BLaER1 treated with 17β-estradiol and CSF1 and Interleukin-3, amounts not matched to agents 10 nM and 100 nM (cell line): Measurements from ENCODE around the gene FNDC3B.

Experiments
- H3K27ac ChIP-seq, 11 experiments: shearing (Covaris generic); formaldehyde crosslinking; 2 replicates each; pipeline ENCODE4 v1.8.1; 2022
- H3K27me3 ChIP-seq, 11 experiments: shearing (Covaris generic); formaldehyde crosslinking; 2 replicates each; pipeline ENCODE4 v1.8.1; 2022
- H3K36me3 ChIP-seq, 11 experiments: shearing (Covaris generic); formaldehyde crosslinking; 2 replicates each; pipeline ENCODE4 v1.8.1; 2022
- H3K4me1 ChIP-seq, 10 experiments: shearing (Covaris generic); formaldehyde crosslinking; 2 replicates each; pipeline ENCODE4 v1.8.1; 2022
- H3K4me2 ChIP-seq, 11 experiments: shearing (Covaris generic); formaldehyde crosslinking; 2 replicates each; pipeline ENCODE4 v1.8.1; 2022
- H3K4me3 ChIP-seq, 10 experiments: shearing (Covaris generic); formaldehyde crosslinking; 2 replicates each; pipeline ENCODE4 v1.8.1; 2022
- H3K9ac ChIP-seq, 11 experiments: shearing (Covaris generic); formaldehyde crosslinking; 2 replicates each; pipeline ENCODE4 v1.8.1; 2022
- H3K9me3 ChIP-seq, 11 experiments: shearing (Covaris generic); formaldehyde crosslinking; replicated peaks in 1 of 11; 2 replicates each; pipeline ENCODE4 v1.8.1; 2022
- H4K20me1 ChIP-seq, 11 experiments: shearing (Covaris generic); formaldehyde crosslinking; 2 replicates each; pipeline ENCODE4 v1.8.1; 2022
- Cebpa-rat ChIP-seq, 11 experiments: shearing (Covaris generic); IDR thresholded peaks; 2 replicates each; pipeline ENCODE4 v1.8.1; 2022

FNDC3B gene

DNA sequence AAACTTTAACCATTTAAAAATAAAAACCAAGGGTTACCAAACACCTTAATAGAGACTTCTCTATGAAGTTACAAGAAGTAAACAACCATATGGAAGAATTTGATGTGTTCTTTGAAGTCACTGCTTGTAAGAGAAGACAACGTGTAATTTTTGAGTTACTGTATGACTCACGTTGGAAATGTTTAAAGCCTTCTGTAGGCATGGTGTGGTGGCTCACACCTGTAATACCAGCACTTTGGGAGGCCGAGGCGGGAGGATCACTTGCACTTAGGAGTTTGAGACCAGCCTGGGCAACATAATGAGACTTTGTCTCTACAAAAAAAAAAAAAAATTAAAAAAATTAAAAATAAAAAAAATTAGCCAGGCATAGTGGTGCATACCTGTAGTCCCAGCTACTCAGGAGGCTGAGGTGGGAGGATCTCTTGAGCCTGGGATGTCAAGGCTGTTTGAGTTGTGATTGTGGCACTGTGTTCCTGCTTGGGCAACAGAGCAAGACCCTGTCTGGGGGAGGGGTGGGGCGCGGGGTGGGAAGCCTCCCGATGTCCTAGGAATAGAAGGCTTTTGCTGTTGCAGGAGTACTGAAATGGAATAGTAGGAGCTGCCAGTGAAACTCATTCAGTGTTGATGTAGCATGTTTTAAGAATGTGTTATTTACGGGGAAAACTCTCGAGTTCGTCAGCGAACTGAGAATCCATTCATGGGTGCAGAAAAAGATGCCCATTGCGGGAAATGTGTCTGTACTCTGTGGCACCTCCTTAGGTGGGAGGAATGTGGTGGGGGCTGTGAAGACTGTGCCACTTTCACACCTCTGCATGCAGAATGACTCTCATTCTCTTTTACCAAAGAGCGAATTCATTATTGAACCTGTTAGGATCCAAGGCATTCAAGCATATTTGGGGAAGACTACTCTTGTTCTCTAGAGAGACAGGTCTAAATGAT lies 134.2 kb downstream of the FNDC3B start:
- no peak overlapping the region for H3K9ac ChIP-seq
- peaks cover 0 to 7% (median 0%) of the 10 kb centered on the region in 11 experiments; a peak in 2 of 22 replicates for H3K9me3 ChIP-seq
- peaks cover 0 to 78% (median 25%) of the 10 kb centered on the region in 10 experiments; a peak in 14 of 20 replicates for H3K4me1 ChIP-seq
- peaks cover 0 to 56% (median 17%) of the 10 kb centered on the region in 11 experiments; a peak in 16 of 22 replicates for H4K20me1 ChIP-seq
- no peak for TF ChIP-seq Cebpa-rat (IDR thresholded peaks at IDR 0.05)
- H3K27me3 ChIP-seq = no peaks in the 10 kb centered on the region
- H3K27ac ChIP-seq = no peak overlapping the region
- H3K4me3 ChIP-seq = no peak overlapping the region
- peaks cover 4 to 46% (median 21%) of the 10 kb centered on the region in 11 experiments; a peak in 17 of 22 replicates for H3K36me3 ChIP-seq
- peak overlapping the region in 2 of 11 experiments; percentile 22 to 71; a peak in 5 of 22 replicates for H3K4me2 ChIP-seq

DNA sequence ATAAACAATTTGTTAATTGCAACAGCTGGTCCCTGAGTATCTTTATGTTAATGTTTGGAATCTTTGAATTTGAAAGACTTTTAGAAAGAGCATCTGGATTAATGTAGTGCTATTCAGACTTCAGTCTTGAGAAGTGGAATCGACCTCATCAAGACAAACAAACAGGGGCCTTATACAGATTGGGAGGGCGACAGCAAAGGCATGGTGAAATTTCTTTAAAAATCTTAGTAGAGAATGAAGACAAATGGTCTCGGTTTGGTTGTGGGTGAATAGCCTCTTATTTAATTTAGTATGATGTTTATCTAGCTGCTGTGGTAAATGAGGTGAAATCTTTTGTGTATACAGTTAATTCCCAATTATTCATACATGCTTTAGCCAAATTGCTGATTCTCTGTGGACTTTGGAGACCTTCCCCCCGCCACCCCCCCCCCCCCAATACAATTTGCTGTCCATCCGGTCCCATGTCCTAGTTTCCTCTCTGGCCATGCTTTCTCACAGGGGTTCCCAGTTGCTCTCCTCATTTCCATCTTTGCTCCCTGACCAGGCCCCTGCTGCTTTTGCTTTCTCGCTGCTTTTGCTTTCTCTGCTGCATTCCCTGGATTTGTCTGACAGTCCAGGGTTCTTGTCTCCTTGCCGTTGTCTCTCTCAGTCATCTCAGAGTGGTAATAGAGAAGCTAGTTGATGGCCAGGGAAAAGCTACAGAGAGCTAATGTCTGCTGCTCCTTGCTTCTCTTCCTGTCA lies 135.3 kb downstream of the FNDC3B start:
- H3K27me3 ChIP-seq = no peaks in the 10 kb centered on the region
- no peak overlapping the region for H3K4me3 ChIP-seq
- H3K9me3 ChIP-seq = peaks cover 0 to 7% (median 0%) of the 10 kb centered on the region in 11 experiments; a peak in 2 of 22 replicates
- H3K4me2 ChIP-seq = peak overlapping the region in 4 of 11 experiments; percentile 45 to 78 (median 68); a peak in 5 of 22 replicates
- H3K4me1 ChIP-seq = peaks cover 0 to 78% (median 15%) of the 10 kb centered on the region in 10 experiments; a peak in 13 of 20 replicates
- TF ChIP-seq Cebpa-rat (IDR thresholded peaks at IDR 0.05) = no peak
- H3K36me3 ChIP-seq = peaks cover 4 to 41% (median 12%) of the 10 kb centered on the region in 11 experiments; a peak in 15 of 22 replicates
- H4K20me1 ChIP-seq = peaks cover 0 to 47% (median 8%) of the 10 kb centered on the region in 11 experiments; a peak in 10 of 22 replicates
- no peak overlapping the region for H3K27ac ChIP-seq
- no peak overlapping the region for H3K9ac ChIP-seq

DNA sequence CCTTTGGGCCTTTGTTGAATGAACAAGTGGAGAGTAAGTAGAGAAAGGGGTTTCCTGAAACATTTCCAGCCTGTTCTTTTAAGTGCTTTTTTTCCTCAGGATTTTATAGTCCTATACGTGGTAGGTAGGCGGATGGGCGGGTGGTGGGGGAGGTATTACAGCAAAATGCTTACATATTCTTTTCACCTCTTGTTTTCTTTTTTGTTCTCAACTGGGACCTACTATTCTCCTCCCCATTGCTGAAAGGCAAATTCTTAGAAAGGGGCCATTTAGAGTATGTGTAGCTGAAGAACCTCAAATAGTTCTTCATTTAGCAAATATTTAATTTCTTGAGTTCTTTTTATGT lies 135.8 kb downstream of the FNDC3B start:
- TF ChIP-seq Cebpa-rat (IDR thresholded peaks at IDR 0.05) = no peak
- peaks cover 0 to 46% (median 3%) of the 10 kb centered on the region in 11 experiments; a peak in 10 of 22 replicates for H4K20me1 ChIP-seq
- H3K27me3 ChIP-seq = no peaks in the 10 kb centered on the region
- peaks cover 0 to 7% (median 0%) of the 10 kb centered on the region in 11 experiments; a peak in 2 of 22 replicates for H3K9me3 ChIP-seq
- H3K36me3 ChIP-seq = peaks cover under 1 to 38% (median 10%) of the 10 kb centered on the region in 11 experiments; a peak in 14 of 22 replicates
- no peak overlapping the region for H3K9ac ChIP-seq
- peak overlapping the region in 4 of 11 experiments; percentile 45 to 78 (median 68); a peak in 6 of 22 replicates for H3K4me2 ChIP-seq
- H3K4me1 ChIP-seq = peaks cover 0 to 78% (median 15%) of the 10 kb centered on the region in 10 experiments; a peak in 13 of 20 replicates
- no peak overlapping the region; a peak in 1 of 22 replicates for H3K27ac ChIP-seq
- H3K4me3 ChIP-seq = no peak overlapping the region

DNA sequence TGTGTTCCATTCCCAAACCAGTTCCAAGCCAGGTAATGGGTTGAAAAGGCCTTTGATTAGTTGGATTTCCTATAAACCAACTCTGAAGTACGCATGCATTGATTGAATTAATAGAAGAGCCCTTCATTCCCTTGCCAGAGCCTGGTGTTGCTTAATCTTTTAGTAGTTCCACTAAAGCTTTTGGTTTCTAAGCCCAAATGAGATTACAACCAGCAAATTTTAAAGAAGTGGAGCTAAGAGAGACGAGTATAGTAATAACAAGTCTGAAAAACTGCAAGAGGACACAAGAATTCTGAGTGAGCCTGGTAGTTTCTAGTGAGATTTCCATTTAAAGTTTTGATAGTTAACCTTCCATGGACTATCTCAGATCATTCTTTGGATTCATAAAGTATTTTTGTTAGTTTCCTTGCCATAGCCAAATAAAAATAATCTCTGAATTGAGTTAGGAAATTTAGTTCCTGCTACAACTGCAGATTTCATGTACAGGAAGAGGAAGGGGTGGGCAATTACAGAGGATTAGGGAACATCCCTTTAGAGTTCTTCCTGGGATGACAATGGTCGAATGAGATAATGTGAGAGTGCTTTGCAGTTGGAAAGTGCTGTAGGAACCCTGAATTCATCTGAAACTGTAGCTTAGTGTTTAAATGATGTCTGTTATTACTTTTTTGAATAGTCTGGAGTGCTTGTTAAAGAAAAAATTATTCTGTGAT lies 136.8 kb downstream of the FNDC3B start:
- Histone ChIP-seq H3K4me1 (peaks cover 0 to 85% (median 18%) of the 10 kb centered on the region in 10 experiments; a peak in 14 of 20 replicates), H3K4me2 (peak overlapping the region in 6 of 11 experiments; percentile 45 to 78 (median 62); a peak in 12 of 22 replicates), H3K27me3 (no peaks in the 10 kb centered on the region), H3K9me3 (peaks cover 0 to 7% (median 0%) of the 10 kb centered on the region in 11 experiments; a peak in 2 of 22 replicates), H3K4me3 (no peak overlapping the region), H4K20me1 (peaks cover 0 to 47% (median 0%) of the 10 kb centered on the region in 11 experiments; a peak in 8 of 22 replicates), H3K9ac (no peak overlapping the region), H3K27ac (peak overlapping the region in 5 of 11 experiments; percentile 10 to 47 (median 31); a peak in 7 of 22 replicates), H3K36me3 (peaks cover 0 to 28% (median 8%) of the 10 kb centered on the region in 11 experiments; a peak in 13 of 22 replicates)
- no peak for TF ChIP-seq Cebpa-rat (IDR thresholded peaks at IDR 0.05)

DNA sequence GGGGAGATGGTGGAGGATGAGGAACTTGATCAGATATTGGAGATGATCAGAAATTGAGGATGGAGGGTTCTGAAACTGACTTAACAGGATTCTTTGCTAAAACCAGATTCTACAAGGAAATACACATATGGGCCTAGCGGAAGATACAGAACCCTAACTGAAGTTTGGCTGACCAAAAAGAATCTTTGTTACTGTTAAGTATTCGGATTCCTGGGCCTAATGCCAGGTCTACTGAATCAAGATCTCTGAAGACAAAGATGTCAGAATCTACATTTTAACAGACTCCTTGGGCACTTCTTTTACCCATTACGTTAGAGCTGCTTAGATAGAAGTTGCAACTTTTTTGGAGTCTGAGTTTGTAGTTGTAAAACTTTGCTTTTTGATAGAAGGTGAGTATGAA lies 137.7 kb downstream of the FNDC3B start:
- no peak for TF ChIP-seq Cebpa-rat (IDR thresholded peaks at IDR 0.05)
- Histone ChIP-seq H3K4me2 (peak overlapping the region in 5 of 11 experiments; percentile 45 to 78 (median 64); a peak in 9 of 22 replicates), H3K27ac (no peak overlapping the region), H3K9ac (no peak overlapping the region), H4K20me1 (peaks cover 0 to 53% (median 8%) of the 10 kb centered on the region in 11 experiments; a peak in 12 of 22 replicates), H3K9me3 (peaks cover 0 to 7% (median 0%) of the 10 kb centered on the region in 11 experiments; a peak in 2 of 22 replicates), H3K4me3 (no peak overlapping the region), H3K27me3 (no peaks in the 10 kb centered on the region), H3K36me3 (peaks cover 0 to 20% (median 8%) of the 10 kb centered on the region in 11 experiments; a peak in 11 of 22 replicates), H3K4me1 (peaks cover 0 to 88% (median 26%) of the 10 kb centered on the region in 10 experiments; a peak in 16 of 20 replicates)

DNA sequence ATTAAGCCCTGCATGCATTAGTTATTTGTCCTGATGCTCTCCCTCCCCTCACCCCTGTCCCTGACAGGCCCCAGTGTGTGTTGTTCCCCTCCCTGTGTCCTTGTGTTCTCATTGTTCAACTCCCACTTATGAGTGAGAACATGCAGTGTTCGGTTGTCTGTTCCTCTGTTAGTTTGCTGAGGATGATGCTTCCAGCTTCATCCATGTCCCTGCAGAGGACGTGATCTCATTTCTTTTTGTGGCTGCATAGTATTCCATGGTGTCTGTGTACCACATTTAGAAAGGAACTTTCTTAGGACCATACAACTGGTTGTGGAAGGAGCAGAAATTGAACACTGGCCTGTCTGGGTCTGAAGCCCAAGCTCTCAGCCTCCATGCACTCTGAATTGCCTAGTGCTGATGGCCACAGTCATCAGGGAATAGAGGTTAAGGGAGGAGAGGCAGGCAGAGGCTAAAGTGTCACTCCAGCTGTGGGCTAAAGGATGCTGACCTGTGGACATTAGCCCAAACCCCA lies 138.5 kb downstream of the FNDC3B start:
- no peak overlapping the region for H3K4me2 ChIP-seq

DNA sequence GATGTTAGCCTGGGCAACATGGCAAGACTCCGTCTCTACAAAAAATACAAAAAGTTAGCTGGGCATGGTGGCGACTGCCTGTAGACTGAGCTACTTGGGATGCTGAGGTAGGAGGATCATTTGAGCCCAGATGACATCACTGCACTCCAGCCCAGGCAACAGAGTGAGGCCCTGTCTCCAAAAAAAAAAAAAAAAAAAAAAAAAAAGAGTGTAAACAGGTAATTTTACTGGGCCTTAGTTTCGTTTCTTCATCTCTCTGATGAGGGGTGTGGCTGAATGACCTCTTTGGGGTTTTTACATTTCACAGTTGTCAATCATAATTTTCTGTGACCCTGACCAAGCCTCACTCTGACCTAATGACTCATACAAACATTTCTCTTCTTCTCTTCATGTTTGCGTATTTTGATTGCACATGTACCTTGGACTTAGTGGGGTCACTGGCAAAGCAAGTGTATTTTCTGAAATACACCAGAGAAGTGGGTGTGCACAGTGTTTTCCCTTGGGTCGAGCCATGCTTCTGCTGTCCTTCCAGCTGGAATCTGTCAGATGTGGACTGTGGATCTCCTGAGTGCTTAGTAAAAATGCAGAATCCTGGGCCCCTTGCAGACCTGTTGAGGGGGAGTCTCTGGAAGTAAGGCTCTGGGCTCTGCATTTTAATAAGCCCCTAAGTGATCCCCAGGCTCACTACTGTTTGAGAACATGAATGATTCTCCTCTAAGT lies 140.5 kb downstream of the FNDC3B start:
- H3K9me3 ChIP-seq = peaks cover 0 to 7% (median 0%) of the 10 kb centered on the region in 11 experiments; a peak in 2 of 22 replicates

More for the DNA sequence above, 138.5 kb downstream of the FNDC3B start:
- Histone ChIP-seq H3K9me3 (peaks cover 0 to 7% (median 0%) of the 10 kb centered on the region in 11 experiments; a peak in 2 of 22 replicates), H3K27me3 (no peaks in the 10 kb centered on the region), H3K4me1 (peaks cover 0 to 89% (median 34%) of the 10 kb centered on the region in 10 experiments; a peak in 16 of 20 replicates), H3K9ac (no peak overlapping the region), H3K36me3 (peaks cover 0 to 18% (median 8%) of the 10 kb centered on the region in 11 experiments; a peak in 11 of 22 replicates), H4K20me1 (peaks cover 0 to 61% (median 16%) of the 10 kb centered on the region in 11 experiments; a peak in 13 of 22 replicates), H3K27ac (no peak overlapping the region), H3K4me3 (no peak overlapping the region)
- no peak for TF ChIP-seq Cebpa-rat (IDR thresholded peaks at IDR 0.05)

More for the DNA sequence above, 140.5 kb downstream of the FNDC3B start:
- H3K4me1 ChIP-seq = peaks cover 0 to 98% (median 34%) of the 10 kb centered on the region in 10 experiments; a peak in 16 of 20 replicates
- H3K4me2 ChIP-seq = peak overlapping the region in 3 of 11 experiments; percentile 22 to 75 (median 70); a peak in 6 of 22 replicates
- no peaks in the 10 kb centered on the region for H3K27me3 ChIP-seq
- H3K9ac ChIP-seq = no peak overlapping the region
- H3K36me3 ChIP-seq = peaks cover 0 to 24% (median 8%) of the 10 kb centered on the region in 11 experiments; a peak in 11 of 22 replicates
- H4K20me1 ChIP-seq = peaks cover 0 to 74% (median 17%) of the 10 kb centered on the region in 11 experiments; a peak in 13 of 22 replicates
- no peak overlapping the region for H3K4me3 ChIP-seq
- TF ChIP-seq Cebpa-rat (IDR thresholded peaks at IDR 0.05) = no peak
- H3K27ac ChIP-seq = no peak overlapping the region
